Heart left ventricle (tissue), 16 donors: ENCODE measurements around the gene TTLL5. TPM values are rescaled to one million over a fixed set of nuclear protein-coding genes. Genes with fewer than 3 reads are reported as not detected.

Source experiments
- ATAC-seq, 4 donors: fragments of 200-7000 bp; cut with Tn5 transposase; one replicate each; pipeline ENCODE4 v1.9.1; 2020 to 2022; ENCODE audit warnings: moderate library complexity in 4 of 4, mild to moderate bottlenecking in 3 of 4, moderate number of reproducible peaks in 1 of 4
- DNase-seq, 5 donors: peaks; one replicate each; pipeline ENCODE4 v3.0.0-alpha.2; 2020
- H3K27ac ChIP-seq, 12 donors: fragments of 200-600 bp; sonication (generic) in 4 of 12; one replicate each; pipeline versions ENCODE4 v1.5.0 to v1.8.0; 2016 to 2022; ENCODE audit warnings: mild to moderate bottlenecking in 2 of 12
- H3K27me3 ChIP-seq, 9 donors: fragments of 200-600 bp; sonication (generic) in 2 of 9; one replicate each; pipeline versions ENCODE4 v1.5.1 to v1.8.0; 2016 to 2022; ENCODE audit warnings: mild to moderate bottlenecking in 3 of 9
- H3K36me3 ChIP-seq, 9 donors: fragments of 200-600 bp; sonication (generic) in 2 of 9; one replicate each; pipeline versions ENCODE4 v1.5.0 to v1.8.0; 2018 to 2022; ENCODE audit warnings: mild to moderate bottlenecking in 2 of 9
- H3K4me1 ChIP-seq, 12 donors: fragments of 200-600 bp; sonication (generic) in 4 of 12; one replicate each; pipeline versions ENCODE4 v1.5.0 to v1.8.0; 2016 to 2022; ENCODE audit warnings: mild to moderate bottlenecking in 3 of 12
- H3K4me3 ChIP-seq, 12 donors: fragments of 200-600 bp; sonication (generic) in 4 of 12; one replicate each; pipeline versions ENCODE4 v1.5.0 to v1.8.0; 2017 to 2022; ENCODE audit warnings: mild to moderate bottlenecking in 9 of 12, moderate library complexity in 4 of 12
- H3K9me3 ChIP-seq, 12 donors: fragments of 200-600 bp; sonication (generic) in 4 of 12; one replicate each; pipeline versions ENCODE4 v1.5.0 to v1.8.0; 2016 to 2022; ENCODE audit warnings: mild to moderate bottlenecking in 1 of 12
- CTCF ChIP-seq, 12 donors: fragments of 200-600 bp; sonication (generic) in 4 of 12; IDR thresholded peaks; one replicate each; pipeline versions ENCODE4 v1.5.0 to v1.8.0; 2018 to 2022; ENCODE audit warnings: antibody characterized with exemption in 12 of 12, mild to moderate bottlenecking in 5 of 12
- POLR2A ChIP-seq, 2 donors: fragments of 450-650 bp; IDR thresholded peaks; one replicate each; pipeline ENCODE4 v1.6.1; 2017; ENCODE audit warnings: antibody characterized with exemption in 2 of 2, mild to moderate bottlenecking in 2 of 2, moderate library complexity in 2 of 2
- WGBS, 4 donors: extraction: QIAGEN DNeasy Blood & Tissue Kit in 2 of 4; methylation state at CpG; one replicate each; pipeline versions ENCODE4 v1.1.5 to v1.1.7; 2013 to 2018; 5-methylcytosine and 5-hydroxymethylcytosine counted together
- intact Hi-C, 10 donors: fragments of 100-400 bp; cut with DNase I; formaldehyde crosslinking; loops; one replicate each; pipeline versions ENCODE4 v1.11.1 to v1.14.2; 2022
- polyA plus RNA-seq, 2 donors: library from polyadenylated mRNA; stranded (reverse); fragments of 200-250 nt; gene quantifications; one replicate each; pipeline ENCODE4 v1.2.3, GENCODE V29; 2013
- total RNA-seq, 9 donors: library from RNA; depleted of rRNA in 2 of 9; stranded (reverse); fragments of >200 nt in 2 of 9; fragmentation: NEBNext Ultra II Directional in 3 of 9; extraction: Animal tissue kit (Norgen Biotek cat#: 25700) in 3 of 9; gene quantifications; one replicate each; pipeline versions ENCODE4 v1.1.0 to v1.2.4, GENCODE V29; 2016 to 2023
- donor health status: ischemic (EF 13 %, LVEDD 7.1; RV severe dilation, severe dysfunction).
- donor health status: healthy with polysubstance abuse.
- donor health status: DM: no; HTN: yes; CAD: no.
- donor health status: DM: no; HTN: no; CAD: no.
- donor health status: ischemic (EF 25% LVEDD 6.9; RV normal size, moderate dysfunction).
- donor health status: ischemic (EF 25% LVEDD 5.7; RV mildly dilated, moderate dysfunction).
- donor health status: healthy.
- donor health status: DM: yes; HTN: yes; CAD: no.
- donor health status: ischemic (EF 35%, LVEDD 5.7; RV mildly dilated, moderate dysfunction).
- donor health status: nonischemic (EF 11% LVEDD 7.7; RV severe dilation, severe dysfunction).
- donor health status: DM: yes; HTN: yes; CAD: no.
- donor health status: PGD.
- donor health status: ischemic (EF 29% LVEDD 5.4; RV normal size, mild dysfunction).
- donor health status: nonischemic (EF 23%, LVEDD 6.1; RV moderate dilation, normal function).

TTLL5 gene
- total and polyA plus RNA-seq, 11 donors, result 6.2 to 24.6 (median 15.8) TPM

GRCh38 chr14:75876530-75876929, 215.5 kb downstream of the TTLL5 start:
- Histone ChIP-seq H3K4me3 (no peak overlapping the region), H3K36me3 (no peaks in the 10 kb centered on the region), H3K27ac (peak overlapping the region in 8 of 12 donors; percentile 1 to 71 (median 48)), H3K27me3 (no peaks in the 10 kb centered on the region), H3K9me3 (no peaks in the 10 kb centered on the region), H3K4me1 (peaks cover 0 to 32% (median 12%) of the 10 kb centered on the region in 12 donors)
- intact Hi-C loops, result no loop called here
- WGBS, 4 donors, result 52 to 62% (median 54%) methylated on average over 3 of the region's 3 CpGs
- TF ChIP-seq CTCF (IDR thresholded peaks at IDR 0.05) (no peak), POLR2A (IDR thresholded peaks at IDR 0.05) (no peak)
- ATAC-seq, result peak; percentile 37 to 78 (median 69)
- no peak for DNase-seq

GRCh38 chr14:75877292-75877691, 216.2 kb downstream of the TTLL5 start:
- DNase-seq (peak in 3 of 5 donors; percentile 46 to 56 (median 47)), ATAC-seq (peak; percentile 53 to 85 (median 60))
- no peaks in the 10 kb centered on the region for H3K27me3 ChIP-seq
- peak overlapping the region in 7 of 12 donors; percentile 26 to 71 (median 53) for H3K27ac ChIP-seq
- no peaks in the 10 kb centered on the region for H3K9me3 ChIP-seq
- peaks cover 0 to 28% (median 10%) of the 10 kb centered on the region in 12 donors for H3K4me1 ChIP-seq
- no peak overlapping the region for H3K4me3 ChIP-seq
- intact Hi-C loops, result no loop called here
- no peaks in the 10 kb centered on the region for H3K36me3 ChIP-seq
- TF ChIP-seq POLR2A (IDR thresholded peaks at IDR 0.05), result no peak
- no peak for TF ChIP-seq CTCF (IDR thresholded peaks at IDR 0.05)
- 82 to 91% (median 85%) methylated on average over 1 of the region's 1 CpG for WGBS, 4 donors

- DNase-seq (no peak), ATAC-seq (no peak)
- TF ChIP-seq POLR2A (IDR thresholded peaks at IDR 0.05), result no peak
- no peak for TF ChIP-seq CTCF (IDR thresholded peaks at IDR 0.05)
- H3K27ac ChIP-seq, result peak overlapping the region in 6 of 12 donors; percentile 31 to 71 (median 58)
- H3K9me3 ChIP-seq, result no peaks in the 10 kb centered on the region
- H3K4me1 ChIP-seq, result peaks cover 0 to 28% (median 10%) of the 10 kb centered on the region in 12 donors
- intact Hi-C loops, result no loop called here
- WGBS, 4 donors, result 87 to 97% (median 89%) methylated on average over 4 of the region's 4 CpGs
- peaks cover 0 to 5% (median 2%) of the 10 kb centered on the region in 9 donors for H3K36me3 ChIP-seq
- no peaks in the 10 kb centered on the region for H3K27me3 ChIP-seq
- H3K4me3 ChIP-seq, result no peak overlapping the region
Measured at GRCh38 chr14:75877884-75878283, 216.8 kb downstream of the TTLL5 start.

- Histone ChIP-seq H3K9me3 (no peaks in the 10 kb centered on the region), H3K36me3 (peaks cover 0 to 8% (median 5%) of the 10 kb centered on the region in 9 donors), H3K27ac (no peak overlapping the region), H3K4me3 (no peak overlapping the region), H3K27me3 (no peaks in the 10 kb centered on the region), H3K4me1 (peaks cover 0 to 32% (median 10%) of the 10 kb centered on the region in 12 donors)
- no peak for TF ChIP-seq POLR2A (IDR thresholded peaks at IDR 0.05)
- TF ChIP-seq CTCF (IDR thresholded peaks at IDR 0.05), result no peak
- intact Hi-C loops, result no loop called here
- DNase-seq (no peak), ATAC-seq (no peak)
- WGBS, 4 donors, result 89 to 94% (median 91%) methylated on average over 3 of the region's 3 CpGs
Measured at GRCh38 chr14:75879031-75879430, 218.0 kb downstream of the TTLL5 start.
